Measurements from ENCODE around the gene POLDIP2.

Gene POLDIP2

DNA sequence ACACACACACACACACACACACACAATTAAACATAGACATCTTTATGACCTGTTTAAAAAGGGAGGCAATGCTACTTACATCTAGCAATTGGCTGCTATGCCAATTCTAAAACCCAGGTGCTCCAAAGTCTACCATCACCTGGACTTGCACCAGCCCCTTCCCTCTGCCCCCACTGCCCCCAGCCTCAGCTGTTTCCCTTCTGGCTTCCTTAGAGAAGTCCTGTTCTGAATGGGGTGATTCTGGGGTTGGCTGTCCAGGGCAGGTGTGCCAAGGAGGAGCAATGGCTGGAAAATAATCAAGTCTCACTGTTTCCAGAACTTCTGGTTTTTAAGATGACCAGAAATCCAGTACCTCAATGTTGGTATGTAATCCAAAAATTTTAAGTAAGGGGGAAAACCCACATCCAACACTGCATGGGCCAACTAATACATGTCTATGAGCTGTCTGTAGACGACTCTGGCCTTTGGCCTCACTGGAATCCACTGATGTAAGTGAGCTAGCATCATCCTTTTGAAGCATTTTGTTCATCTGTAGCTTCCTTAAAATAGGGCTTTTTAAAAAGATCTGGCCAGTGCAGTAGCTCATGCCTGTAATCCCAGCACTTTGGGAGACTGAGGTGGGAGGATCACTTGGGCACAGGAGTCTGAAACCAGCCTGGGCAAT is 24.1 kb downstream of the POLDIP2 start:
- no peak overlapping the region for H3K27ac ChIP-seq
- TF ChIP-seq ZFX (IDR thresholded peaks at IDR 0.05; ENCODE audit: borderline replicate concordance) = no peak
- TF ChIP-seq, protein P1, sequence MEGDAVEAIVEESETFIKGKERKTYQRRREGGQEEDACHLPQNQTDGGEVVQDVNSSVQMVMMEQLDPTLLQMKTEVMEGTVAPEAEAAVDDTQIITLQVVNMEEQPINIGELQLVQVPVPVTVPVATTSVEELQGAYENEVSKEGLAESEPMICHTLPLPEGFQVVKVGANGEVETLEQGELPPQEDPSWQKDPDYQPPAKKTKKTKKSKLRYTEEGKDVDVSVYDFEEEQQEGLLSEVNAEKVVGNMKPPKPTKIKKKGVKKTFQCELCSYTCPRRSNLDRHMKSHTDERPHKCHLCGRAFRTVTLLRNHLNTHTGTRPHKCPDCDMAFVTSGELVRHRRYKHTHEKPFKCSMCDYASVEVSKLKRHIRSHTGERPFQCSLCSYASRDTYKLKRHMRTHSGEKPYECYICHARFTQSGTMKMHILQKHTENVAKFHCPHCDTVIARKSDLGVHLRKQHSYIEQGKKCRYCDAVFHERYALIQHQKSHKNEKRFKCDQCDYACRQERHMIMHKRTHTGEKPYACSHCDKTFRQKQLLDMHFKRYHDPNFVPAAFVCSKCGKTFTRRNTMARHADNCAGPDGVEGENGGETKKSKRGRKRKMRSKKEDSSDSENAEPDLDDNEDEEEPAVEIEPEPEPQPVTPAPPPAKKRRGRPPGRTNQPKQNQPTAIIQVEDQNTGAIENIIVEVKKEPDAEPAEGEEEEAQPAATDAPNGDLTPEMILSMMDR (IDR thresholded peaks at IDR 0.05) = no peak

DNA sequence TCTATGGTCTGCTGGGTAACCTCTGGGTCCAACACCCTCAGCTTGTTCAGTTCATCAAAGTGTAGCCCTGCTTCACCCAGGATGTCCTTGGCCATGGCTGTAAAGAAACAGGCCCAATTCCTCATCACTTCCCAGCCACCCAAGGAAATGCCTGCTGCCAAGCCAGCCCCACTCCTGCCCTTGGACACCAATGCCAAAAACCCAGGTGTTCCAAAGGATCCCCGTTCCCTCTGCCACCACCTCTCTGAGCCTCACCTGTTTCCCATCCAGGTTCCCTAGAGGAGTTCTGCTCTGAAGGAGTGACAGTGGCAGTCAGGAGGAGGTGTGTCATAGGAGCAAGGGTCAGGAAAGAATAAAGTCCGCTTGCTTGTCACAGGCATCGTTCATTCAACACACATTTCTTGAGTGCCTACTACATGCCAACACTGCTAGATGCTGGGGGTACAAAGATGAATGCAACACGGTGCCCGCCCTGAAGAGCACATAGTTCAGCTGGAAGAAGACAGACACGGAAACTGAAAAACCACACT is 25.4 kb downstream of the POLDIP2 start:
- TF ChIP-seq ZFX (IDR thresholded peaks at IDR 0.05; ENCODE audit: borderline replicate concordance) = no peak
- TF ChIP-seq, protein P1 (IDR thresholded peaks at IDR 0.05) = no peak
- H3K27ac ChIP-seq = no peak overlapping the region

DNA sequence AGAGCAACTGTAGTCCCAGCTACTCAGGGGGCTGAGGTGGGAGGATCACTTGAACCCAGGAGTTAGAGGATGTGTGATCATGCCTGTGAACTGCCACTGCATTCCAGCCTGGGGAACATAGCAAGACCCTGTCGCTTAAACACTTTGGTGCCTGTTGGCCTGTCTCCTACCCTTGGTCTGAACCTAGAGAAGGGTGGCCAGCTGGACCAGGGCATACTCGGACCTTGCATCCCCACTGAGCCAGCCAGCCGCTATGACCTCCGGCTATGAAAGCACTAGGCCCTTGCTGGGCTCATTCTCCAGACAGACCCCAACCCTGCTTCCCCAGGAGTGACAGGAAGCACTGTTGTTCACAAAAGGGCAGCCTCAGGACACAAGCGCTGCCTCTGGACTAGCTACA is 26.7 kb downstream of the POLDIP2 start:
- H3K27ac ChIP-seq = no peak overlapping the region
- no peak for TF ChIP-seq ZFX (IDR thresholded peaks at IDR 0.05; ENCODE audit: borderline replicate concordance)
- TF ChIP-seq, protein P1 (IDR thresholded peaks at IDR 0.05) = no peak

DNA sequence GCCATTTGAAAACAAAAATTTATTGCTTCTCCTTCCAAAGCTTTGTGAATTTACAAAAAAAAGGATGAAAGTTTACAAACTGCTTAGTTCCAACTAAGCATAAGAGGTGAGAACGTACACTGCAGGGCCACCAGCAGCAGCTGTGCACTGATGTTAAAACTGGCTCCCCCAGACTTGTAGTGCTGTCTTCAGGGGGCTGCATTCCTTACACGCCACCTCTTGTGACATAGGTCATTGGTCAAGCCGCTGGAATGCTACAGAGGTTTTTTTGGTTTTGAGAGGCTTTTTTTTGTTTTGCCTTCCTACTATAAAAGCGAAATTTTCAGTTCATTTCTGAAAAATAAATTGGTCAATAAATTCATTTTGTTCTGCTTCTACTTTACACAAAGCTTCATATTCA is 29.0 kb downstream of the POLDIP2 start:
- TF ChIP-seq, protein P1 (IDR thresholded peaks at IDR 0.05) = no peak
- no peak for TF ChIP-seq ZFX (IDR thresholded peaks at IDR 0.05; ENCODE audit: borderline replicate concordance)
- peak overlapping the region; percentile 56; the same call in 1 of the 2 replicates for H3K27ac ChIP-seq

DNA sequence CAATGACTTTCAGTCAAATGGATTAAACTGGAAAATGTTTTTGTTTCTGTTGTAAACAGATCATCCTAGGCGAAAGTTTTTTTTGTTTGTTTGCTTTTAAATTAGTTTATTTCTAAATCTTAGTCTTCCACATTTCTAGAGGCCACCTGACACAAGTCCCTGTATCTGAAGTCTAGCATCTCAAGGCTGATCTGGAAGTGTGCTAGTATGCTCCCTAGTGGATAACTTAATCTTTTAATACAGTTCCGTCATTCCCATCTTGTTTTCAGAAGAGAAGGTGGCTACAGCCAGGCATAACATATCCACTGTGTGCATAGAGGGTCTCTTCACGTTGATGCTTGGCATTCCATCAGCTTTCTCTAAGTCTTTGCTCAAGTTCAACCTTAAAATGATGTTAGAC is 29.6 kb downstream of the POLDIP2 start:
- TF ChIP-seq, protein P1 (IDR thresholded peaks at IDR 0.05) = no peak
- no peak for TF ChIP-seq ZFX (IDR thresholded peaks at IDR 0.05; ENCODE audit: borderline replicate concordance)
- H3K27ac ChIP-seq = peak overlapping the region; percentile 56; the same call in 1 of the 2 replicates

DNA sequence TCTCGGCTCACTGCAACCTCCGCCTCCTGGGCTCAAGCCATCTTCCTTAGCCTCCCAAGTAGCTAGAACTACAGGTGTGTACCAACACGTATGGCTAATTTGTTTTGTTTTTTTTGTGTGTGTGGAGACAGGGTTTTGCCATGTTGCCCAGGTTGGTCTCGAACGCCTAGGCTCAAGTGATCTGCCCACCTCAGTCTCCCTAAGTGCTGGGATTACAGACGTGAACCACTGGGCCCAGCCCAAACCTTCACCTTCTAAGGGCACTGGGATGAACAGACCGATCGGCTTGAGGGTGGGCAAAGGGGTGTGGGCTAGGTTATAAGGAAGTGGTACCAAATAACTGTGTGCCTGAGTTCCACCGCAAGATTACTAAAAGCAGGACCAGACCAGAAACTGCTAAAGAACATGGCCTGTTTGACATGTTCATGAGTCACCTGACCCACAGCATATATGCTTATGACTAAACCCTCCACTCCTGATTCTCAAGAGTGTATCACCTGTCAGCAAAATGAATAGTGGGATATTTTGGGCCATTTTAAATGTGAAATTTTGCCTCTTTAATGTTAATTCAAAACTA is 30.2 kb downstream of the POLDIP2 start:
- peak overlapping the region; percentile 56 for H3K27ac ChIP-seq

More for the DNA sequence above, 30.2 kb downstream of the POLDIP2 start:
- TF ChIP-seq, protein P1 (IDR thresholded peaks at IDR 0.05) = no peak
- no peak for TF ChIP-seq ZFX (IDR thresholded peaks at IDR 0.05; ENCODE audit: borderline replicate concordance)

Measured in 22Rv1 (cell line).